ENCODE results near the gene CCN2. TPM values are rescaled to one million over a fixed set of nuclear protein-coding genes. Genes with fewer than 3 reads are reported as not detected.

Gene CCN2, protein sequence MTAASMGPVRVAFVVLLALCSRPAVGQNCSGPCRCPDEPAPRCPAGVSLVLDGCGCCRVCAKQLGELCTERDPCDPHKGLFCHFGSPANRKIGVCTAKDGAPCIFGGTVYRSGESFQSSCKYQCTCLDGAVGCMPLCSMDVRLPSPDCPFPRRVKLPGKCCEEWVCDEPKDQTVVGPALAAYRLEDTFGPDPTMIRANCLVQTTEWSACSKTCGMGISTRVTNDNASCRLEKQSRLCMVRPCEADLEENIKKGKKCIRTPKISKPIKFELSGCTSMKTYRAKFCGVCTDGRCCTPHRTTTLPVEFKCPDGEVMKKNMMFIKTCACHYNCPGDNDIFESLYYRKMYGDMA
- total RNA-seq (2014; rRNA removed; shearing (Covaris generic)) (not detected in 2 replicates), total RNA-seq (2022) (0.36 TPM in 1 of 2 replicates, not detected in the other), Bru-seq, nascent RNA (not detected), BruChase-seq, experiment 1, labeled RNA remaining after a 6-hour chase (percentile 29 among the genes with signal in this experiment), BruChase-seq, experiment 2, labeled RNA remaining after a 2-hour chase (percentile 30 among the genes with signal in this experiment)
- long read RNA-seq = 0 reads

DNA sequence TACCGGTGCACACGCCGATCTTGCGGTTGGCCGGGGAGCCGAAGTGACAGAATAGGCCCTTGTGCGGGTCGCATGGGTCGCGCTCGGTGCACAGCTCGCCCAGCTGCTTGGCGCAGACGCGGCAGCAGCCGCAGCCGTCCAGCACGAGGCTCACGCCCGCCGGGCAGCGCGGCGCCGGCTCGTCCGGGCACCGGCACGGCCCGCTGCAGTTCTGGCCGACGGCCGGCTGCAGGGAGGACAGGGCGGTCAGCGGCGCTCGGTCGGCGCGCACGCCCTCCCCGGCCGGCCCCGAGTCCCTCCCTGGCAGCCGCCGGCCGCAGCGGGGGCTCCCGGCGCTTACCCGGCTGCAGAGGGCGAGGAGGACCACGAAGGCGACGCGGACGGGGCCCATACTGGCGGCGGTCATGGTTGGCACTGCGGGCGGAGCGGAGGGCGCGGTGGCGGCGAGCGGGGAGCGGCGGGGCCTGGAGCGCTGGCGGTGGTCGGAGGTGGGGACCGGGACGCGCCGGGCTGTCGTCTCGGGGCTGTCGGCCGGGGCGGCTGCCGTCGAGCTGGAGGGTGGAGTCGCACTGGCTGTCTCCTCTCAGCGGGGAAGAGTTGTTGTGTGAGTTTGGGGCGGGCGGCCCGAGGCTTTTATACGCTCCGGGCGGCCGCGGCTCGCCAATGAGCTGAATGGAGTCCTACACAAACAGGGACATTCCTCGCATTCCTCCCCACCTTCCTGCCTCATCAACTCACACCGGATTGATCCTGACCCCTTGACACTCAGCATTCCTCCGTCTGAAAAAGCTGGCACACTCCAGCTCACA is at the start of gene CCN2:
Gene CCN2, minus strand, starts transcription at position 606 of the 809 bp plus-strand sequence. Its CDS starts 200 bp downstream, at position 406.
- H3K9me3 ChIP-seq (ENCODE audit: low read length) = no peaks in the 10 kb centered on the region
- no peak within 1 kb of the TSS for H3K4me2 ChIP-seq (ENCODE audit: low read length)
- H2AFZ ChIP-seq (ENCODE audit: low read length) = no peak within 1 kb of the TSS
- H3K4me1 ChIP-seq (ENCODE audit: insufficient read depth, low read length, poor library complexity, severe bottlenecking) = peaks cover 10% of the 10 kb centered on the region
- intact Hi-C loops (cut with micrococcal nuclease; ENCODE audit: unreplicated experiment) = no loop called here
- H4K20me1 ChIP-seq (ENCODE audit: insufficient read depth, low read length) = no peaks in the 10 kb centered on the region
- TF ChIP-seq EZH2phosphoT487 (IDR thresholded peaks at IDR 0.05; ENCODE audit: borderline replicate concordance, low read depth, low read length) = no peak
- no peak for TF ChIP-seq CTCF (conservative IDR thresholded peaks at IDR 0.05; ENCODE audit: low read length)
- H3K79me2 ChIP-seq (ENCODE audit: insufficient read depth, low read depth, low read length) = no peaks in the 10 kb centered on the region
- H3K36me3 ChIP-seq (ENCODE audit: insufficient read depth, low read length) = no peaks in the 10 kb centered on the region
- ChIA-PET POLR2A (no interaction called here), CTCF (ENCODE audit: unreplicated experiment) (no interaction called here)
- no peak for DNase-seq (ENCODE audit: low spot score)
- no peak within 1 kb of the TSS for H3K27ac ChIP-seq (ENCODE audit: low read depth, low read length, poor library complexity, severe bottlenecking)
- no peak within 1 kb of the TSS for H3K4me3 ChIP-seq (ENCODE audit: low read depth, low read length, poor library complexity, severe bottlenecking)
- H3K9me2 ChIP-seq (ENCODE audit: insufficient read depth, low read length) = no peaks in the 10 kb centered on the region
- no TSS peak for BruUV-seq (replicated peaks)

DNA sequence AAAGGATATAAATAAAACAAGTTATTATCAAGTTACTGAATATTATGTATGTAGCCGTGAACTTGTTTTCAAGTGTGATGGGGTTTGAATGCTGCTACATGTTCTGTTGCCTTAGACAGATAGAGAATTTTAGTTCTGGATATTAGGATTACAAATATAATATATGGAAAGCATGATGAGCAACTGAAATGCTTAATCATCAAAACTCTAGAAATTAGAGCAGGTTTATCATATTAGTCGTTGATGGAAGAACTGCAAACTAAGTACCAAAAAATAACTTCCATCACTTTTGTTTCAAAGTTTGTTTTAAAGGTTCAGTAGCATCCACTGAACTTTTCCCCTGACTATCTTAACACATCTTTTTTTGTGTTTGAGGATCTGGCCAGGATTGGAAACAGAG is 49.1 kb upstream of the CCN2 start:
- no peak overlapping the region for H2AFZ ChIP-seq (ENCODE audit: low read length)
- CTCF ChIA-PET (ENCODE audit: unreplicated experiment) = no interaction called here
- H3K36me3 ChIP-seq (ENCODE audit: insufficient read depth, low read length) = no peaks in the 10 kb centered on the region
- no peak overlapping the region for H3K27ac ChIP-seq (ENCODE audit: low read depth, low read length, poor library complexity, severe bottlenecking)
- peaks cover 13% of the 10 kb centered on the region for H3K4me1 ChIP-seq (ENCODE audit: insufficient read depth, low read length, poor library complexity, severe bottlenecking)
- H3K79me2 ChIP-seq (ENCODE audit: insufficient read depth, low read depth, low read length) = no peaks in the 10 kb centered on the region
- H3K4me3 ChIP-seq (ENCODE audit: low read depth, low read length, poor library complexity, severe bottlenecking) = no peak overlapping the region
- no peaks in the 10 kb centered on the region for H3K9me3 ChIP-seq (ENCODE audit: low read length)
- DNase-seq (ENCODE audit: low spot score) = no peak
- H3K9me2 ChIP-seq (ENCODE audit: insufficient read depth, low read length) = no peaks in the 10 kb centered on the region
- H3K4me2 ChIP-seq (ENCODE audit: low read length) = no peak overlapping the region
- no peaks in the 10 kb centered on the region for H4K20me1 ChIP-seq (ENCODE audit: insufficient read depth, low read length)
- intact Hi-C loops (cut with micrococcal nuclease; ENCODE audit: unreplicated experiment) = no loop called here
- POLR2A ChIA-PET = interaction anchor here (1.4 kb wide), 1 partner anchor 14 kb away, joined by 3 read pairs; no protein-coding TSS in a partner anchor
- no TSS peak for BruUV-seq (replicated peaks)
- TF ChIP-seq EZH2phosphoT487 (IDR thresholded peaks at IDR 0.05; ENCODE audit: borderline replicate concordance, low read depth, low read length) = no peak
- TF ChIP-seq CTCF (conservative IDR thresholded peaks at IDR 0.05; ENCODE audit: low read length) = no peak

All from OCI-LY7 (cell line).